ENCODE data around the gene ING3.

DNA sequence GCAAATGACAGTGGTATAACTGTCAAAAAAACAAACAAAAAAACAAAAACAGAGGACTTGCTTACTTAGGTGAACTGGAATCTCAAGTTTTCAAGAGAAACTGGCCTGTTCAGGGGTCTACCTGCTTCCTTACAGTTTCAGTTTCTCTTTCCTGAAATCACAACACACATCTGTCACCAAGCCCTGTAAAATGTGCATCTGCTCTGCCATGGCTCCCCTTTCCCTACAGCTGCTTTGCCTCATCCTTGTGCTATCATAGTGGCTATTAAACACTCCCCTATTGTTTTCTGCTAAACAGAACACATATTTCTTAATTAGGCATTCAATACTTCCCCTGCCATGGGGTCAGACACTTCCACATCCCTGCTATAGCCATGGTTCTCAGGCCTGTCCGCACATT, 75.6 kb downstream of the ING3 start:
- TF ChIP-seq, protein P1, sequence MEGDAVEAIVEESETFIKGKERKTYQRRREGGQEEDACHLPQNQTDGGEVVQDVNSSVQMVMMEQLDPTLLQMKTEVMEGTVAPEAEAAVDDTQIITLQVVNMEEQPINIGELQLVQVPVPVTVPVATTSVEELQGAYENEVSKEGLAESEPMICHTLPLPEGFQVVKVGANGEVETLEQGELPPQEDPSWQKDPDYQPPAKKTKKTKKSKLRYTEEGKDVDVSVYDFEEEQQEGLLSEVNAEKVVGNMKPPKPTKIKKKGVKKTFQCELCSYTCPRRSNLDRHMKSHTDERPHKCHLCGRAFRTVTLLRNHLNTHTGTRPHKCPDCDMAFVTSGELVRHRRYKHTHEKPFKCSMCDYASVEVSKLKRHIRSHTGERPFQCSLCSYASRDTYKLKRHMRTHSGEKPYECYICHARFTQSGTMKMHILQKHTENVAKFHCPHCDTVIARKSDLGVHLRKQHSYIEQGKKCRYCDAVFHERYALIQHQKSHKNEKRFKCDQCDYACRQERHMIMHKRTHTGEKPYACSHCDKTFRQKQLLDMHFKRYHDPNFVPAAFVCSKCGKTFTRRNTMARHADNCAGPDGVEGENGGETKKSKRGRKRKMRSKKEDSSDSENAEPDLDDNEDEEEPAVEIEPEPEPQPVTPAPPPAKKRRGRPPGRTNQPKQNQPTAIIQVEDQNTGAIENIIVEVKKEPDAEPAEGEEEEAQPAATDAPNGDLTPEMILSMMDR (IDR thresholded peaks at IDR 0.05 in 4 of 5, conservative IDR thresholded peaks at IDR 0.05 in 1 of 5) = no peak
- TF ChIP-seq POLR2A (IDR thresholded peaks at IDR 0.05) = no peak

Data from gastrocnemius medialis (tissue), 4 donors.